Panc1 (cell line): ENCODE data around the gene ACYP2.

Experiments used
- POLR2AphosphoS5 ChIP-seq: IDR thresholded peaks from 2 replicates; pipeline ENCODE4 v1.6.1; 2012; ENCODE audit warnings: mild to moderate bottlenecking, low read depth, low read length, moderate library complexity
- TCF7L2 ChIP-seq: IDR thresholded peaks from 2 replicates; pipeline ENCODE4 v1.6.1; 2011; ENCODE audit warnings: mild to moderate bottlenecking, low read depth, low read length, inconsistent platforms
- TF ChIP-seq, protein P1 (sequence below): fragments of 450-650 bp; IDR thresholded peaks from 2 replicates; pipeline ENCODE4 v1.5.1; 2017; ENCODE audit warnings: mild to moderate bottlenecking
- TF ChIP-seq, protein P2 (sequence below), 2 experiments: IDR thresholded peaks; 2 replicates each; pipeline ENCODE4 v1.6.1; 2011 to 2012; ENCODE audit warnings: low read depth in 2 of 2, control low read depth in 1 of 2, low read length in 1 of 2, mild to moderate bottlenecking in 1 of 2, moderate library complexity in 1 of 2; ENCODE audit not compliant: insufficient read depth in 1 of 2

DNA sequence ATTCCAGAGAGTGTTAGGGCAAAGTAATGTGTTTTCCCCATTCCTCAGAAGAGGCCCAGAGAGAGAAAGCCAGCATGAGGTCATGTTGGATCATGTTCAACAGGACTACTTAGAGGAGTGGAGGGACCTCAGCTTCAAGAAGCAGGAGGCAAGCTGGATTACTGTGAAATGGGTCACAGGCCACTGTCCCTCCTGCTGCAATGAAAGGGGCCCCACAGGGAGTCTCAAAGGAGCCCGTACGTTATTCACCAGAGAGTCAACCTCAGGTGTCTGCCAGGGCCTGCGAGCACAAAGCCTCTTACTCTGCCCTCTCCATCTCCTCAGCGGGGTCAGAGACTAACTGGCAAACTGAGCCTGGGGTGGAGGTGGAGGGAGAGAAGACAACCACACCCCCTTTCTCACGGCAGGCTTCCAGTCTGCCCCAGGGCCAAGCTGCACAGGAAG, 27.2 kb upstream of the ACYP2 start:
- TF ChIP-seq, protein P1, sequence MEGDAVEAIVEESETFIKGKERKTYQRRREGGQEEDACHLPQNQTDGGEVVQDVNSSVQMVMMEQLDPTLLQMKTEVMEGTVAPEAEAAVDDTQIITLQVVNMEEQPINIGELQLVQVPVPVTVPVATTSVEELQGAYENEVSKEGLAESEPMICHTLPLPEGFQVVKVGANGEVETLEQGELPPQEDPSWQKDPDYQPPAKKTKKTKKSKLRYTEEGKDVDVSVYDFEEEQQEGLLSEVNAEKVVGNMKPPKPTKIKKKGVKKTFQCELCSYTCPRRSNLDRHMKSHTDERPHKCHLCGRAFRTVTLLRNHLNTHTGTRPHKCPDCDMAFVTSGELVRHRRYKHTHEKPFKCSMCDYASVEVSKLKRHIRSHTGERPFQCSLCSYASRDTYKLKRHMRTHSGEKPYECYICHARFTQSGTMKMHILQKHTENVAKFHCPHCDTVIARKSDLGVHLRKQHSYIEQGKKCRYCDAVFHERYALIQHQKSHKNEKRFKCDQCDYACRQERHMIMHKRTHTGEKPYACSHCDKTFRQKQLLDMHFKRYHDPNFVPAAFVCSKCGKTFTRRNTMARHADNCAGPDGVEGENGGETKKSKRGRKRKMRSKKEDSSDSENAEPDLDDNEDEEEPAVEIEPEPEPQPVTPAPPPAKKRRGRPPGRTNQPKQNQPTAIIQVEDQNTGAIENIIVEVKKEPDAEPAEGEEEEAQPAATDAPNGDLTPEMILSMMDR: no peak
- TF ChIP-seq, protein P2, sequence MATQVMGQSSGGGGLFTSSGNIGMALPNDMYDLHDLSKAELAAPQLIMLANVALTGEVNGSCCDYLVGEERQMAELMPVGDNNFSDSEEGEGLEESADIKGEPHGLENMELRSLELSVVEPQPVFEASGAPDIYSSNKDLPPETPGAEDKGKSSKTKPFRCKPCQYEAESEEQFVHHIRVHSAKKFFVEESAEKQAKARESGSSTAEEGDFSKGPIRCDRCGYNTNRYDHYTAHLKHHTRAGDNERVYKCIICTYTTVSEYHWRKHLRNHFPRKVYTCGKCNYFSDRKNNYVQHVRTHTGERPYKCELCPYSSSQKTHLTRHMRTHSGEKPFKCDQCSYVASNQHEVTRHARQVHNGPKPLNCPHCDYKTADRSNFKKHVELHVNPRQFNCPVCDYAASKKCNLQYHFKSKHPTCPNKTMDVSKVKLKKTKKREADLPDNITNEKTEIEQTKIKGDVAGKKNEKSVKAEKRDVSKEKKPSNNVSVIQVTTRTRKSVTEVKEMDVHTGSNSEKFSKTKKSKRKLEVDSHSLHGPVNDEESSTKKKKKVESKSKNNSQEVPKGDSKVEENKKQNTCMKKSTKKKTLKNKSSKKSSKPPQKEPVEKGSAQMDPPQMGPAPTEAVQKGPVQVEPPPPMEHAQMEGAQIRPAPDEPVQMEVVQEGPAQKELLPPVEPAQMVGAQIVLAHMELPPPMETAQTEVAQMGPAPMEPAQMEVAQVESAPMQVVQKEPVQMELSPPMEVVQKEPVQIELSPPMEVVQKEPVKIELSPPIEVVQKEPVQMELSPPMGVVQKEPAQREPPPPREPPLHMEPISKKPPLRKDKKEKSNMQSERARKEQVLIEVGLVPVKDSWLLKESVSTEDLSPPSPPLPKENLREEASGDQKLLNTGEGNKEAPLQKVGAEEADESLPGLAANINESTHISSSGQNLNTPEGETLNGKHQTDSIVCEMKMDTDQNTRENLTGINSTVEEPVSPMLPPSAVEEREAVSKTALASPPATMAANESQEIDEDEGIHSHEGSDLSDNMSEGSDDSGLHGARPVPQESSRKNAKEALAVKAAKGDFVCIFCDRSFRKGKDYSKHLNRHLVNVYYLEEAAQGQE (IDR thresholded peaks at IDR 0.05; ENCODE audit: insufficient read depth in 1 of 2, low read depth in 2 of 2, low read length in 1 of 2): no peak
- TF ChIP-seq TCF7L2: no peak
- TF ChIP-seq POLR2AphosphoS5: no peak
